Stimulated activated CD4-positive, alpha-beta T cell treated with anti-CD3 and anti-CD28 coated beads, Interleukin-15, amount 100 ng/mL, for 24 hours (primary cell): ENCODE data around the gene RNF41.
"Not testable (repeated sequence)": the region's sequence is repeated elsewhere in the genome, so short reads cannot be mapped to it uniquely, and the experiment has no call there.

ENCODE experiments used
- DNase-seq: peaks from one replicate; pipeline ENCODE4 v3.0.0-alpha.2; 2020

RNF41 gene

GRCh38 chr12:56163533-56164344, 58.0 kb downstream of the RNF41 start:
- no peak for DNase-seq

GRCh38 chr12:56162468-56163290, 59.0 kb downstream of the RNF41 start:
- no peak for DNase-seq

- DNase-seq = no peak
These were observed 59.9 kb downstream of the RNF41 start for GRCh38 chr12:56161690-56162351.

GRCh38 chr12:56160894-56161689, 60.6 kb downstream of the RNF41 start:
- DNase-seq = no peak

GRCh38 chr12:56160193-56160763, 61.4 kb downstream of the RNF41 start:
- DNase-seq = peak; percentile 71

GRCh38 chr12:56159482-56160192, 62.1 kb downstream of the RNF41 start:
- no peak for DNase-seq

- DNase-seq = peak; percentile 59
These were observed 62.7 kb downstream of the RNF41 start for GRCh38 chr12:56158926-56159461.

GRCh38 chr12:56158029-56158925, 63.4 kb downstream of the RNF41 start, which contains the start of gene MYL6:
MYL6 (plus strand) TSS chr12:56158359; CDS start chr12:56158402, 43 bp downstream.
- peak; percentile 96 for DNase-seq

- DNase-seq = peak; percentile 73
These were observed 64.3 kb downstream of the RNF41 start for GRCh38 chr12:56157201-56158028.

- DNase-seq = not testable (repeated sequence)
These were observed 65.1 kb downstream of the RNF41 start for GRCh38 chr12:56156464-56157200.

- no peak for DNase-seq
These were observed 66.4 kb downstream of the RNF41 start for GRCh38 chr12:56155256-56155845.

GRCh38 chr12:56154818-56155217, 66.9 kb downstream of the RNF41 start:
- no peak for DNase-seq

GRCh38 chr12:56154246-56154771, 67.4 kb downstream of the RNF41 start:
- DNase-seq = no peak

- no peak for DNase-seq
These were observed 68.0 kb downstream of the RNF41 start for GRCh38 chr12:56153678-56154065.

- DNase-seq = no peak
These were observed 68.7 kb downstream of the RNF41 start for GRCh38 chr12:56152756-56153677.
